Upper lobe of left lung (tissue), 6 donors: ENCODE measurements around the gene TRIM15. TPM values are rescaled to one million over a fixed set of nuclear protein-coding genes. Genes with fewer than 3 reads are reported as not detected.

Source experiments
- ATAC-seq, 2 donors: fragments of 200-7000 bp; cut with Tn5 transposase; one replicate each; pipeline ENCODE4 v1.9.1; 2022; ENCODE audit warnings: mild to moderate bottlenecking in 2 of 2, moderate library complexity in 2 of 2; ENCODE audit not compliant: low FRiP score in 2 of 2
- DNase-seq, 2 donors: peaks; one replicate each; pipeline ENCODE4 v3.0.0-alpha.2; 2019 to 2020
- H3K27ac ChIP-seq, 4 donors: fragments of 200-600 bp; sonication (generic); one replicate each; pipeline ENCODE4 v1.5.1; 2016 to 2019
- H3K27me3 ChIP-seq, 4 donors: fragments of 200-600 bp; sonication (generic); one replicate each; pipeline ENCODE4 v1.5.1; 2017 to 2019
- H3K36me3 ChIP-seq, 4 donors: fragments of 200-600 bp; sonication (generic); one replicate each; pipeline ENCODE4 v1.5.1; 2016 to 2019
- H3K4me1 ChIP-seq, 4 donors: fragments of 200-600 bp; sonication (generic); one replicate each; pipeline ENCODE4 v1.5.1; 2018 to 2019
- H3K4me3 ChIP-seq, 4 donors: fragments of 200-600 bp; sonication (generic); one replicate each; pipeline ENCODE4 v1.5.1; 2017 to 2019; ENCODE audit warnings: mild to moderate bottlenecking in 2 of 4, moderate library complexity in 1 of 4
- H3K9me3 ChIP-seq, 4 donors: fragments of 200-600 bp; sonication (generic); one replicate each; pipeline ENCODE4 v1.5.1; 2018 to 2019
- CTCF ChIP-seq, 6 experiments: fragments of 450-650 bp in 4 of 6; fragments of 200-600 bp in 2 of 6; sonication (generic) in 2 of 6; IDR thresholded peaks; one replicate each; pipeline ENCODE4 v1.5.1; 2016 to 2019; ENCODE audit warnings: antibody characterized with exemption in 6 of 6
- EP300 ChIP-seq, 4 donors: sonication (generic); formaldehyde crosslinking; IDR thresholded peaks; one replicate each; pipeline ENCODE4 v1.5.1; 2017; ENCODE audit warnings: antibody characterized with exemption in 4 of 4, control low read depth in 2 of 4
- POLR2A ChIP-seq, 4 donors: fragments of 450-650 bp; IDR thresholded peaks; one replicate each; pipeline ENCODE4 v1.5.1; 2016 to 2017; ENCODE audit warnings: antibody characterized with exemption in 4 of 4, mild to moderate bottlenecking in 2 of 4
- POLR2AphosphoS5 ChIP-seq, 2 donors: sonication (generic); formaldehyde crosslinking; IDR thresholded peaks; one replicate each; pipeline ENCODE4 v1.5.1; 2017; ENCODE audit warnings: antibody characterized with exemption in 2 of 2
- WGBS, 2 donors: methylation state at CpG; one replicate each; pipeline ENCODE4 v1.1.5; 2017 to 2018; 5-methylcytosine and 5-hydroxymethylcytosine counted together
- total RNA-seq, 6 donors: library from RNA; depleted of rRNA in 4 of 6; stranded (reverse); fragments of >200 nt in 4 of 6; gene quantifications; one replicate each; pipeline versions ENCODE4 v1.1.0 to v1.2.1, GENCODE V29; 2016 to 2021
- donor health status: DM: no; HTN: no; CAD: no; lungs with moderate emphysema.
- donor health status: DM: no; HTN: yes; CAD: no; lungs with severe emphysema.

The TRIM15 gene
- total RNA-seq, 6 donors from 2014 or later, result 0.30 to 1.0 TPM; not detected in 4

- peak overlapping the region; percentile 46 to 76 (median 71) for H3K27ac ChIP-seq
- ATAC-seq, result peak in 1 of 2 donors; percentile 20
- H3K9me3 ChIP-seq, result no peaks in the 10 kb centered on the region
- DNase-seq, result no peak
- H3K4me3 ChIP-seq, result no peak overlapping the region
- no peaks in the 10 kb centered on the region for H3K36me3 ChIP-seq
- 77 to 100% methylated on average over 1 to 7 of the region's 7 CpGs for WGBS, 2 donors
- TF ChIP-seq EP300 (IDR thresholded peaks at IDR 0.05) (no peak), POLR2A (IDR thresholded peaks at IDR 0.05) (no peak), POLR2AphosphoS5 (IDR thresholded peaks at IDR 0.05) (no peak), CTCF (IDR thresholded peaks at IDR 0.05) (no peak)
- H3K27me3 ChIP-seq, result no peaks in the 10 kb centered on the region
- H3K4me1 ChIP-seq, result peaks cover 53 to 77% (median 60%) of the 10 kb centered on the region in 4 donors
Observed at GRCh38 chr6:30206152-30206551, 42.8 kb downstream of the TRIM15 start.

DNA sequence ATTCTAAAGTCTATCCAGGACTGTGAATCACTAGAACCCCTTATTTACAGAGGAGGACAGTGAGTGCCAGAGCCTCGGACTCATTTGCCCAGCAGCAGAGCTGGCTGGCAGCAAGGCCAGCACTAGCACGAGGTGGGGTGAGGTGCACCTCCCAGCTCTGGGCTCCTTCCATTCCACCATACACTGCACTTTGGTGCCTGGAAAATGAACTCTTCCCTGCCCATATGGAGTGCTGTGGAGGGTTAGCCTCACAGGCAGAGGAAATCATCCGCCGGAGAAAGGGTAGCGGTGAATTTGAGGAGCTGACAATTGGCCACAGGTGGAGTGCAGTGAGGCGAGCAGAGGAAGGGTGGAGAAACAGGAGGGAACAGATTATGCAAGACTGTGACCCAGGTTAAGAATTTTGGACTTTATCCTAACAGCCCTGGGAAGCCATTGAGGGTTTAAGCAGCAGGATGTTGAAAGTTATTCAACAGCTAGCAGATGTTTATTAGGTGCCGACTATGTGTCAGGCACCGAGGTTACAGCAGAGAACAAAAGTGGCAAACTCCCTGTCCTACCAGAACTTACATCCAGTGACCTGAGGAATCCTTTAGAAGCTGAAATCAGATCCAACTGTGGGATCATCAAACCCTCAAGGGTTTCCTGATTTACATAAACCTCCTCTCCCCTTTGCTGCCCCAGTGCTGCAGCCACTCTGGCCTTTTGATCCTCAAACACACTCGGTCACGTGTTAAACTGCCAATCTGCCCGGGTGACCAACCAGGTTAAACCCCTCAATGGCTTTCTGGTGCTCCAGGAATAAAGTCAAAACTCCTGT lies 43.7 kb downstream of the TRIM15 start:
- H3K27me3 ChIP-seq, result no peaks in the 10 kb centered on the region
- H3K4me1 ChIP-seq, result peaks cover 53 to 77% (median 60%) of the 10 kb centered on the region in 4 donors
- WGBS, 2 donors, result 23 to 42% methylated on average over 9 to 11 of the region's 11 CpGs
- H3K4me3 ChIP-seq, result peak overlapping the region in 1 of 4 donors; percentile 9
- DNase-seq, result peak in 1 of 2 donors; percentile 50
- ATAC-seq, result peak; percentile 38 to 75
- H3K9me3 ChIP-seq, result no peaks in the 10 kb centered on the region
- TF ChIP-seq EP300 (IDR thresholded peaks at IDR 0.05), result peak in 1 of 4 donors; percentile 33
- TF ChIP-seq POLR2AphosphoS5 (IDR thresholded peaks at IDR 0.05), result no peak
- no peaks in the 10 kb centered on the region for H3K36me3 ChIP-seq
- H3K27ac ChIP-seq, result peak overlapping the region; percentile 60 to 76 (median 71)

GRCh38 chr6:30207619-30208295 lies 44.4 kb downstream of the TRIM15 start:
- Histone ChIP-seq H3K27ac (peak overlapping the region; percentile 60 to 76 (median 71)), H3K4me3 (peak overlapping the region in 1 of 4 donors; percentile 9), H3K36me3 (no peaks in the 10 kb centered on the region), H3K4me1 (peaks cover 54 to 78% (median 63%) of the 10 kb centered on the region in 4 donors), H3K9me3 (no peaks in the 10 kb centered on the region), H3K27me3 (no peaks in the 10 kb centered on the region)
- ATAC-seq (peak in 1 of 2 donors; percentile 30), DNase-seq (no peak)
- WGBS, 2 donors, result 54 to 55% methylated on average over 4 of the region's 4 CpGs
- TF ChIP-seq CTCF (IDR thresholded peaks at IDR 0.05) (no peak), EP300 (IDR thresholded peaks at IDR 0.05) (no peak), POLR2A (IDR thresholded peaks at IDR 0.05) (no peak), POLR2AphosphoS5 (IDR thresholded peaks at IDR 0.05) (no peak)

DNA sequence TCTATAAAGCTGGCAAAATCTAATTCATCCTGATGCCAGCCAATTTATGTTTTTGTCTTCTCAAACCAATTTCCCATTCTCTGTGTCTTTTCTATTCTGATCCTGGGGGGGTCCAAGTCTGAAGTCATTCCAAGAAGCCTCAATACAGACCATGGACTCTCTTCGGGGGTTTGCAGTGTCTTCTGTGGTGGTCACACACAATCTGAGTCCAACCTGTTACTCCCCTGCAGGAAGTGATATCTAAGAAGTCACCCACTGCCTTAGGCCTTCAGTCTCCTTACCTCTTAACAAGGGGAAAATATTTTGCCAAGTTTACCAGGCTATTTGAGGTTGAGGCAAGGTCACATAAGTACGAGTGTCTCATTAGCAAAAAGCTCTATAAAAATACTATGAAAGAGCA lies 48.0 kb downstream of the TRIM15 start:
- DNase-seq, result no peak
- peak overlapping the region in 1 of 4 donors; percentile 72 for H3K4me3 ChIP-seq
- no peaks in the 10 kb centered on the region for H3K27me3 ChIP-seq
- 50 to 51% methylated on average over 2 of the region's 2 CpGs for WGBS, 2 donors
- no peaks in the 10 kb centered on the region for H3K9me3 ChIP-seq
- no peaks in the 10 kb centered on the region for H3K36me3 ChIP-seq
- no peak for TF ChIP-seq POLR2AphosphoS5 (IDR thresholded peaks at IDR 0.05)
- TF ChIP-seq EP300 (IDR thresholded peaks at IDR 0.05), result no peak
- no peak for TF ChIP-seq POLR2A (IDR thresholded peaks at IDR 0.05)
- TF ChIP-seq CTCF (IDR thresholded peaks at IDR 0.05), result no peak
- H3K4me1 ChIP-seq, result peaks cover 54 to 75% (median 61%) of the 10 kb centered on the region in 4 donors
- peak overlapping the region in 2 of 4 donors; percentile 36 to 99 for H3K27ac ChIP-seq
- no peak for ATAC-seq

DNA sequence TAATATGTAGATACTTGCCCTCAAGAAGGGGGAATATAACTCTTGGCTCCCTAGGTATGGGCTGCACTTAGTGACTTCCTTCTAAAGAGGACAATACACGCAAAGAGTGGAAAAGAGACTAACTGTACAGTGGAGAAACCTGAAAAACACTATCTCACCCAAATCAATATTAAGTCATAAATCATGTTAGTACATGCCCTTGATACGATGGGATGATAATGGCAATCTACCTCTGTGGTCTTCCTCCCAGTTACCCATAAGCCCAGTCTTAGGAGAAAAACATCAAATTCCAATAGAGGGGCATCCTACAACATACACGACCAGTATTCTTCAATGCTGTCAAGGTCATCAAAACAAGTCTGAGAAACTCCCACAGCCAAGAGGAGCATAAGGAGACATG lies 48.6 kb downstream of the TRIM15 start:
- Histone ChIP-seq H3K9me3 (no peaks in the 10 kb centered on the region), H3K27me3 (no peaks in the 10 kb centered on the region), H3K4me1 (peaks cover 48 to 69% (median 55%) of the 10 kb centered on the region in 4 donors), H3K4me3 (peak overlapping the region in 3 of 4 donors; percentile 72 to 97 (median 79)), H3K36me3 (no peaks in the 10 kb centered on the region), H3K27ac (peak overlapping the region in 2 of 4 donors; percentile 36 to 99)
- TF ChIP-seq CTCF (IDR thresholded peaks at IDR 0.05) (no peak), POLR2AphosphoS5 (IDR thresholded peaks at IDR 0.05) (no peak), EP300 (IDR thresholded peaks at IDR 0.05) (no peak), POLR2A (IDR thresholded peaks at IDR 0.05) (no peak)
- DNase-seq (no peak), ATAC-seq (no peak)
- WGBS, 2 donors, result 28 to 31% methylated on average over 3 of the region's 3 CpGs
